SKM-1 treated with dmso at 0.1 percent for 144 hours (cell line): ENCODE data around the gene UGT2A3.
"Not testable (repeated sequence)": the region's sequence is repeated elsewhere in the genome, so short reads cannot be mapped to it uniquely, and the experiment has no call there.

Experiments
- DNase-seq: peaks from one replicate; lab custom pipeline; 2025; ENCODE audit not compliant: unreplicated experiment; lab: John Stamatoyannopoulos, UW

The UGT2A3 gene

GRCh38 chr4:68951078-68951805 is at the start of gene UGT2A3:
Gene UGT2A3, minus strand, starts transcription at chr4:68951804. Its CDS starts 44 bp downstream, at chr4:68951760.
- no peak for DNase-seq

GRCh38 chr4:68997040-68997439 is 45.4 kb upstream of the UGT2A3 start:
- no peak for DNase-seq

GRCh38 chr4:68995292-68995691 is 43.7 kb upstream of the UGT2A3 start:
- no peak for DNase-seq

GRCh38 chr4:68987007-68987406 is 35.4 kb upstream of the UGT2A3 start:
- no peak for DNase-seq

- DNase-seq: no peak
These were observed 33.8 kb upstream of the UGT2A3 start for GRCh38 chr4:68985442-68985841.

- no peak for DNase-seq
These were observed 33.3 kb upstream of the UGT2A3 start for GRCh38 chr4:68984947-68985346.

- DNase-seq: no peak
These were observed 11.8 kb upstream of the UGT2A3 start for GRCh38 chr4:68963374-68963773.

GRCh38 chr4:68962868-68963267 is 11.3 kb upstream of the UGT2A3 start:
- DNase-seq: no peak

- DNase-seq: no peak
These were observed 8.9 kb upstream of the UGT2A3 start for GRCh38 chr4:68960294-68961163.

GRCh38 chr4:68959085-68959484 is 7.5 kb upstream of the UGT2A3 start:
- DNase-seq: not testable (repeated sequence)

GRCh38 chr4:68954126-68954525 is 2.5 kb upstream of the UGT2A3 start:
- DNase-seq: no peak

- DNase-seq: no peak
These were observed 1.5 kb upstream of the UGT2A3 start for GRCh38 chr4:68953056-68953596.

- DNase-seq: no peak
These were observed 392 bp upstream of the UGT2A3 start for GRCh38 chr4:68951806-68952585.

GRCh38 chr4:68950033-68950432 is 1.6 kb downstream of the UGT2A3 start:
- no peak for DNase-seq

- DNase-seq: no peak
These were observed 2.6 kb downstream of the UGT2A3 start for GRCh38 chr4:68948985-68949384.

GRCh38 chr4:68948044-68948743 is 3.4 kb downstream of the UGT2A3 start:
- DNase-seq: no peak

- no peak for DNase-seq
These were observed 22.4 kb downstream of the UGT2A3 start for GRCh38 chr4:68929076-68929737.

- DNase-seq: no peak
These were observed 24.4 kb downstream of the UGT2A3 start for GRCh38 chr4:68927165-68927564.

- not testable (repeated sequence) for DNase-seq
These were observed 29.4 kb downstream of the UGT2A3 start for GRCh38 chr4:68922202-68922601.

GRCh38 chr4:68921051-68921450 is 30.6 kb downstream of the UGT2A3 start:
- DNase-seq: no peak
